ENCODE measurements around the gene CLN6. TPM values are rescaled to one million over a fixed set of nuclear protein-coding genes. Genes with fewer than 3 reads are reported as not detected.

CLN6 gene
- polyA plus RNA-seq, 2 donors, result 17.8 to 23.5 TPM

- WGBS, 2 donors, result 91 to 100% methylated on average over 2 of the region's 2 CpGs
- H3K36me3 ChIP-seq (ENCODE audit: control insufficient read depth in 2 of 2, insufficient read depth in 2 of 2, low read length in 1 of 2), result no peaks in the 10 kb centered on the region
- no peaks in the 10 kb centered on the region for H3K4me1 ChIP-seq (ENCODE audit: control insufficient read depth in 2 of 2, insufficient read depth in 2 of 2, low read length in 1 of 2)
- H3K9me3 ChIP-seq (ENCODE audit: control insufficient read depth in 2 of 2, insufficient read depth in 1 of 2, low read depth in 1 of 2, low read length in 1 of 2), result no peaks in the 10 kb centered on the region
- no peak overlapping the region for H3K4me3 ChIP-seq (ENCODE audit: low read depth in 1 of 2, low read length in 2 of 2)
- H3K27me3 ChIP-seq (ENCODE audit: control insufficient read depth in 1 of 2, insufficient read depth in 2 of 2, low read length in 2 of 2), result no peaks in the 10 kb centered on the region
- peak overlapping the region; percentile 9 to 17 for H3K27ac ChIP-seq (ENCODE audit: low read depth in 2 of 2, low read length in 1 of 2)
Observed at GRCh38 chr15:68259883-68260282, 30.4 kb upstream of the CLN6 start.

DNA sequence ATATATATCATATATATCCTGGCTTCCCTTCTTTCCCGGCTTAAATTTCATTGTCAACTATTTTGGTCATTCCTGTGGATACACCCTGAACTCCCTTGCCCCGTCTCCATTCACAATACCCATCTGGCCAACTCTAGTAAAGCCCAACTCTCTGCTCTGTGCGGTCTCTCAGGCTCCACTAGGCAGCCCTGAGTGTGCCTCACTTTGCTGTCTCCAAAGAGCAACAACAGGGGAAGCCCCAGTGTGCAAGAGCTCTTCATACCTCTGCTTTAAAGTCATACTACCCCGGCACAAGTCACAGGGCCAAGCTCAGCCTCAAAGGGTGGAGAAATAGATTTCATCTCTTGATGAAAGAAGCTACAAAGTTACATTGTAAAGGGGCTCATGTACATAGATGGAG is 29.2 kb upstream of the CLN6 start:
- 67 to 68% methylated on average over 4 of the region's 4 CpGs for WGBS, 2 donors
- no peaks in the 10 kb centered on the region for H3K9me3 ChIP-seq (ENCODE audit: control insufficient read depth in 2 of 2, insufficient read depth in 1 of 2, low read depth in 1 of 2, low read length in 1 of 2)
- H3K36me3 ChIP-seq (ENCODE audit: control insufficient read depth in 2 of 2, insufficient read depth in 2 of 2, low read length in 1 of 2), result no peaks in the 10 kb centered on the region
- H3K4me3 ChIP-seq (ENCODE audit: low read depth in 1 of 2, low read length in 2 of 2), result no peak overlapping the region
- H3K4me1 ChIP-seq (ENCODE audit: control insufficient read depth in 2 of 2, insufficient read depth in 2 of 2, low read length in 1 of 2), result no peaks in the 10 kb centered on the region
- no peaks in the 10 kb centered on the region for H3K27me3 ChIP-seq (ENCODE audit: control insufficient read depth in 1 of 2, insufficient read depth in 2 of 2, low read length in 2 of 2)
- peak overlapping the region in 1 of 2 donors; percentile 60 for H3K27ac ChIP-seq (ENCODE audit: low read depth in 2 of 2, low read length in 1 of 2)

DNA sequence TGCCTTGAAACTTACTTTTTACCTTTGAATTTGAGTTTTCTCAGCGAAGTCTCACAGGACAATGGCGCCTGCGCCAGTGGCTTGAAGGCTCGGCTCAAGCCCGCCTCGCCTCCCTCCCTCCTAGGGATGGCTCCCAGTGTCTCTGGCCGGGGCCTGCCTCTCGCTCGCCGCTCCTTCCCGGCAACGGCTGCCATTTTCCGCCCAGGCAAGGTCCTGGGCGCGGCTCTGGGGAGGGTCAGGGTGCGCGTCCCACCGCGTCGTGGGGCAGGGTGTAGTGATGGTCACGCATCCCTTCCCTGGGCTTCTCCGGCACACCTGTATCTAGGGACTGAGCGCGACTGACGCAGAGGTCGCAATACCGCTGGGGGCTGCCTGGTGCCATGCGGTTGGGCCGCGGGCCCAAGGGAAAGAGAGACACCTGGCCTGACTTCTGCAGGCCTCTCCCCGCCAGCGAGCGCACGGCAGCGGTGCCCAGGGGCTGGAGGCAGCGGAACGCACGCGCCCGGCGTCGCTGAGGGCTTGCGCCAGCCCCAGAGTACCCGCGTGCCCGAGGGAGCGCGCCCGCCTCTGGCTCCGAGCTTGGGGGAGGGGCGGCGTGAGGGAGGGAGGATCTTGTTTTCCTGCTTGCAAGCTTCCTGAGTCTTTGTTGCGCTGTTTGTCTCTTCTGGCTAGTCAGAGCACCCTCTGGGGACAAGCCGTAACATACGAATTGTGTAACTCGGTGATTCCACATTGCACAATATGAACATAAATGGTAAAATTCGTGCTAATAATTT is 27.3 kb upstream of the CLN6 start:
- H3K36me3 ChIP-seq (ENCODE audit: control insufficient read depth in 2 of 2, insufficient read depth in 2 of 2, low read length in 1 of 2), result no peaks in the 10 kb centered on the region
- no peaks in the 10 kb centered on the region for H3K4me1 ChIP-seq (ENCODE audit: control insufficient read depth in 2 of 2, insufficient read depth in 2 of 2, low read length in 1 of 2)
- H3K4me3 ChIP-seq (ENCODE audit: low read depth in 1 of 2, low read length in 2 of 2), result peak overlapping the region; percentile 58
- no peaks in the 10 kb centered on the region for H3K27me3 ChIP-seq (ENCODE audit: control insufficient read depth in 1 of 2, insufficient read depth in 2 of 2, low read length in 2 of 2)
- WGBS, 2 donors, result 8 to 9% methylated on average over 57 of the region's 57 CpGs
- H3K27ac ChIP-seq (ENCODE audit: low read depth in 2 of 2, low read length in 1 of 2), result peak overlapping the region; percentile 87 to 95
- no peaks in the 10 kb centered on the region for H3K9me3 ChIP-seq (ENCODE audit: control insufficient read depth in 2 of 2, insufficient read depth in 1 of 2, low read depth in 1 of 2, low read length in 1 of 2)

GRCh38 chr15:68252925-68253534 is 23.5 kb upstream of the CLN6 start:
- H3K27me3 ChIP-seq (ENCODE audit: control insufficient read depth in 1 of 2, insufficient read depth in 2 of 2, low read length in 2 of 2), result no peaks in the 10 kb centered on the region
- no peak overlapping the region for H3K27ac ChIP-seq (ENCODE audit: low read depth in 2 of 2, low read length in 1 of 2)
- no peaks in the 10 kb centered on the region for H3K36me3 ChIP-seq (ENCODE audit: control insufficient read depth in 2 of 2, insufficient read depth in 2 of 2, low read length in 1 of 2)
- H3K4me3 ChIP-seq (ENCODE audit: low read depth in 1 of 2, low read length in 2 of 2), result no peak overlapping the region
- H3K9me3 ChIP-seq (ENCODE audit: control insufficient read depth in 2 of 2, insufficient read depth in 1 of 2, low read depth in 1 of 2, low read length in 1 of 2), result no peaks in the 10 kb centered on the region
- no peaks in the 10 kb centered on the region for H3K4me1 ChIP-seq (ENCODE audit: control insufficient read depth in 2 of 2, insufficient read depth in 2 of 2, low read length in 1 of 2)
- 20 to 32% methylated on average over 7 of the region's 7 CpGs for WGBS, 2 donors

GRCh38 chr15:68249058-68249713 is 19.7 kb upstream of the CLN6 start:
- Histone ChIP-seq H3K4me1 (ENCODE audit: control insufficient read depth in 2 of 2, insufficient read depth in 2 of 2, low read length in 1 of 2) (no peaks in the 10 kb centered on the region), H3K36me3 (ENCODE audit: control insufficient read depth in 2 of 2, insufficient read depth in 2 of 2, low read length in 1 of 2) (no peaks in the 10 kb centered on the region), H3K4me3 (ENCODE audit: low read depth in 1 of 2, low read length in 2 of 2) (no peak overlapping the region), H3K27me3 (ENCODE audit: control insufficient read depth in 1 of 2, insufficient read depth in 2 of 2, low read length in 2 of 2) (no peaks in the 10 kb centered on the region), H3K27ac (ENCODE audit: low read depth in 2 of 2, low read length in 1 of 2) (no peak overlapping the region), H3K9me3 (ENCODE audit: control insufficient read depth in 2 of 2, insufficient read depth in 1 of 2, low read depth in 1 of 2, low read length in 1 of 2) (no peaks in the 10 kb centered on the region)
- 66 to 75% methylated on average over 3 of the region's 3 CpGs for WGBS, 2 donors

- Histone ChIP-seq H3K27me3 (ENCODE audit: control insufficient read depth in 1 of 2, insufficient read depth in 2 of 2, low read length in 2 of 2) (no peaks in the 10 kb centered on the region), H3K4me1 (ENCODE audit: control insufficient read depth in 2 of 2, insufficient read depth in 2 of 2, low read length in 1 of 2) (no peaks in the 10 kb centered on the region), H3K9me3 (ENCODE audit: control insufficient read depth in 2 of 2, insufficient read depth in 1 of 2, low read depth in 1 of 2, low read length in 1 of 2) (no peaks in the 10 kb centered on the region), H3K4me3 (ENCODE audit: low read depth in 1 of 2, low read length in 2 of 2) (no peak overlapping the region), H3K36me3 (ENCODE audit: control insufficient read depth in 2 of 2, insufficient read depth in 2 of 2, low read length in 1 of 2) (no peaks in the 10 kb centered on the region), H3K27ac (ENCODE audit: low read depth in 2 of 2, low read length in 1 of 2) (no peak overlapping the region)
- 92 to 100% methylated on average over 1 of the region's 1 CpG for WGBS, 2 donors
Observed at GRCh38 chr15:68244235-68244634, 14.7 kb upstream of the CLN6 start.

DNA sequence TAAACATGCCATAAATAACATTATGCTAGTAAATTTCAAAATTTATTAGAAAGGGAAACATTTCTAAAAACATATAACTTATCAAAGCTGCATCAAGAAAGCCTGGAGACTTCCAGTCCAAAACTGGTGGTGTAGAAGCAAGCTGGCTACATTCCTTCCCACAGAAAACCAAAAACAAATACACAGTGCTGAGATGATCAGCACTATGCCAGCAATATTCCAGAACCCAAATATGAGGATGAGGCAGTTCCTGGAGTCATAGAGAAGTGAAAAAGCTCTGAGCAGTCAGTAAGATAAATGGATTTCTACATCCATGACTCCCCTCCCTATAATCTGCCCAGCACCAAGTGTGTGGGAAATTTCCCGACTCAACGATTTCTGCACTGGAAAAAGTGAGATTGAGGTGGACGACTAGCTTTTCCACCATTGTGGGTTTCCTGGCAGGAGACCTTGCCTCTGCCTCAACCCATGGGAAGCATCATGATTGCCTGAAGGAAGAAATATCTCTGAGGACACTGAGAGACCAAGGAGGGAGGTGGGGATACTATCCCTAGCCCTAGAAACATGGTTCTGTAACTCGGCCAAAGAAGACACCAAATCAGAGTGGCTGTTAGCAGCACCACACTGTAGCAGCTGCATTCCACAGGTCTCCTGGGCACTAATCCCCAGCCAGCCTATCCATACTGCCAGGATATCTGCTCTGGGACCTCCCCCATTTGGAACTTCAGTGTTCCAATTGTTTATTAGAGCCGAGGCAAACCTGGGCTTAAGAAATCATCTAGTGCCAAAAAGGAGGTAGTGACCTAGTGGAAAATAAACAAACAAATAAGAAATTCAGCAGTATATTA is 11.8 kb upstream of the CLN6 start:
- no peak overlapping the region for H3K4me3 ChIP-seq (ENCODE audit: low read depth in 1 of 2, low read length in 2 of 2)
- WGBS, 2 donors, result 79 to 82% methylated on average over 5 of the region's 5 CpGs
- H3K36me3 ChIP-seq (ENCODE audit: control insufficient read depth in 2 of 2, insufficient read depth in 2 of 2, low read length in 1 of 2), result no peaks in the 10 kb centered on the region
- H3K9me3 ChIP-seq (ENCODE audit: control insufficient read depth in 2 of 2, insufficient read depth in 1 of 2, low read depth in 1 of 2, low read length in 1 of 2), result no peaks in the 10 kb centered on the region
- H3K27ac ChIP-seq (ENCODE audit: low read depth in 2 of 2, low read length in 1 of 2), result no peak overlapping the region
- H3K27me3 ChIP-seq (ENCODE audit: control insufficient read depth in 1 of 2, insufficient read depth in 2 of 2, low read length in 2 of 2), result no peaks in the 10 kb centered on the region
- H3K4me1 ChIP-seq (ENCODE audit: control insufficient read depth in 2 of 2, insufficient read depth in 2 of 2, low read length in 1 of 2), result no peaks in the 10 kb centered on the region

DNA sequence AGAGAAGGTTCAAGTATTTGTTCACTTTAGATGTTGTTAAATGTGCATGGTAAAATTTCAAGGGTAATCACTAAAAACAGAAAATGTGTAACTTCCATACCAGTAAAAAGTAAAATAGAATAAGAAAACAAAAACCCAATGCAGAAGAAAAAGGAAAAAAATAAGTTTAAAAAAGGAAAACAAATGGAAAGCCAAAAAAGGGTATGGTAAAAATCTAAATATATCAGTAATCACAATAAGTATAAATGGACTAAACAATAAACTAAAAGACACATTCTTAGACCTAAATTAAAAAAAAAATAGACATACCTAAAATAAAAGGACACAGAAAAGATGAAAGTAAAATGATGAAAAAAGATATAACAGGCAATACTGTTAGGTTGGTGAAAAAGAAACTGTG is 9.5 kb upstream of the CLN6 start:
- H3K4me1 ChIP-seq (ENCODE audit: control insufficient read depth in 2 of 2, insufficient read depth in 2 of 2, low read length in 1 of 2), result no peaks in the 10 kb centered on the region
- H3K27ac ChIP-seq (ENCODE audit: low read depth in 2 of 2, low read length in 1 of 2), result no peak overlapping the region
- H3K27me3 ChIP-seq (ENCODE audit: control insufficient read depth in 1 of 2, insufficient read depth in 2 of 2, low read length in 2 of 2), result no peaks in the 10 kb centered on the region
- no peaks in the 10 kb centered on the region for H3K9me3 ChIP-seq (ENCODE audit: control insufficient read depth in 2 of 2, insufficient read depth in 1 of 2, low read depth in 1 of 2, low read length in 1 of 2)
- no peak overlapping the region for H3K4me3 ChIP-seq (ENCODE audit: low read depth in 1 of 2, low read length in 2 of 2)
- H3K36me3 ChIP-seq (ENCODE audit: control insufficient read depth in 2 of 2, insufficient read depth in 2 of 2, low read length in 1 of 2), result no peaks in the 10 kb centered on the region

- Histone ChIP-seq H3K27ac (ENCODE audit: low read depth in 2 of 2, low read length in 1 of 2) (no peak overlapping the region), H3K27me3 (ENCODE audit: control insufficient read depth in 1 of 2, insufficient read depth in 2 of 2, low read length in 2 of 2) (no peaks in the 10 kb centered on the region), H3K9me3 (ENCODE audit: control insufficient read depth in 2 of 2, insufficient read depth in 1 of 2, low read depth in 1 of 2, low read length in 1 of 2) (no peaks in the 10 kb centered on the region), H3K36me3 (ENCODE audit: control insufficient read depth in 2 of 2, insufficient read depth in 2 of 2, low read length in 1 of 2) (no peaks in the 10 kb centered on the region), H3K4me3 (ENCODE audit: low read depth in 1 of 2, low read length in 2 of 2) (no peak overlapping the region), H3K4me1 (ENCODE audit: control insufficient read depth in 2 of 2, insufficient read depth in 2 of 2, low read length in 1 of 2) (no peaks in the 10 kb centered on the region)
- WGBS, 2 donors, result 72 to 78% methylated on average over 4 of the region's 4 CpGs
Observed at GRCh38 chr15:68235022-68235421, 5.5 kb upstream of the CLN6 start.
